HG02642 (cell line): Measurements from ENCODE around the gene TJP2.

Source experiments
- ATAC-seq: cut with Tn5 transposase; IDR thresholded peaks from one replicate; pipeline ENCODE4 v1.9.1; 2021; ENCODE audit warnings: mild to moderate bottlenecking; ENCODE audit not compliant: unreplicated experiment, poor library complexity

The TJP2 gene

GRCh38 chr9:69188975-69189374 lies 14.9 kb downstream of the TJP2 start:
- no peak for ATAC-seq

- peak; percentile 78 for ATAC-seq
These were observed 16.2 kb downstream of the TJP2 start for GRCh38 chr9:69190086-69190862.

DNA sequence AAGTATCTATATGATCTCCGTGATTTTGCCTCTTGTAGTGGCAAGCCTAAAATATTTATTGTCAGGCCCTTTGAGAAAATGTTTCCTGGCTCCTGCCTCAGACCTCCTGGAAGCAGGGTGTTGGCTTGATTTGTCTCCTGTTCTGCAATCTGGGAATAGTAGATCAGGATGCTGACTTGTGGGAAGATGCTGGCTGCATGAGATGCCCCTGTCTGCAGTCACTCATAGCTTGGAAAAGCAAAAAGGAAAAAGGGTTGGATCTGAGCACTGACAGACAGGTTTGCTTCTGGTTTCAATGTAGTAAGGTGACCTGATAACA lies 16.7 kb downstream of the TJP2 start:
- no peak for ATAC-seq

DNA sequence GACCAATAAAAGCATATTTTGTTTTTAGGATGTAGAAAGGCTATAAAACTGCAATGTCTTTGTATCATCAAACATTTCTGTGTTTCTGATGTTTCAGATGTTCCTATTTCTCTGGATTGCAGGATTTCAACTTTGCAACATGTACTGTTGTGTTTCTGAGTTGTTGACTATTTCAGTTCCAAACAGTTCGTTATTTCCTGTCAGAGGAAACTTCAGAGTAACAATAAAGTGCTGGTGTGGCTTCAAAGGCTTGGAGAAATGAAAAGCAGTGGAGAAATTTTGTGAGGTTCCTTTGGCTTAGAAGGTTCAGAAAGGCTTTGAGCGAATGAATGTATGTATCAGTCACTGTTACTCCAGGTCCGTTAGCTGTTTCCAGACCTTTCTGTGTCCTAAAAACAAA lies 17.2 kb downstream of the TJP2 start:
- no peak for ATAC-seq

DNA sequence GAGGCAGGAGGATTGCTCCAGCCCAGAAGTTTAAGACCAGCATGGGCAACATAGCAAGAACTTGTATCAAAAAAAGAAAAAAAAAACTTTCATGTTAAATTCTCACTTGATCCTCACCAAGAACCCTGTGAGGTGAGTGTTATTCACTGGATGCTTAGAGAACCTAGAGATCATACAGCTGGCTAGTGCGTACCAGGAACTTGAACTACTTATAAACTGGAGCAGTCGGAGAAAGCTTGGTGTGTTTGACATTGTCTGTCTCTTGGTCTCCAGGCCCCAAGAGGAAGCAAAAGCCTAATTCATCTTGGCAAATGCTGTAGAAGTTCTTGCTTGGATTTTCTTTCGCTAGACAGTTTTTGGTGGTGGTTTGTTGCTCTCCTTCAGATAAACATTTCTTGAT lies 18.1 kb downstream of the TJP2 start:
- ATAC-seq = no peak

DNA sequence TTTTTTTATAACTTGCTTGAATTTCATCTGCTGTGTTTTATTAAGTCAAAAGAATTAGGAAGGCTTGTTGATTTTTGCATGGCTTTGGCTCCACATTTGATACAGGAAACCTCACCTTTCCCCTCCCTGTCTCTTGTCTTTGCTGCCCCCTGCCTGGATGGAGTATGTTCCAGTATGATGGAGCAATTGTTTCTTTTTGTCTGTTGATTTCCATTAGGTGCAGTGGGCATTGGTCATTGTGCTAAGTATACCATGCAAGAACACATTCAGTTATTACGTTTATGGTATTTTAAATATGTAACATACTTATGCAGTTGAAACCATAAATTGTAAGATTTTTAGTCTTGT lies 19.6 kb downstream of the TJP2 start:
- ATAC-seq = no peak

DNA sequence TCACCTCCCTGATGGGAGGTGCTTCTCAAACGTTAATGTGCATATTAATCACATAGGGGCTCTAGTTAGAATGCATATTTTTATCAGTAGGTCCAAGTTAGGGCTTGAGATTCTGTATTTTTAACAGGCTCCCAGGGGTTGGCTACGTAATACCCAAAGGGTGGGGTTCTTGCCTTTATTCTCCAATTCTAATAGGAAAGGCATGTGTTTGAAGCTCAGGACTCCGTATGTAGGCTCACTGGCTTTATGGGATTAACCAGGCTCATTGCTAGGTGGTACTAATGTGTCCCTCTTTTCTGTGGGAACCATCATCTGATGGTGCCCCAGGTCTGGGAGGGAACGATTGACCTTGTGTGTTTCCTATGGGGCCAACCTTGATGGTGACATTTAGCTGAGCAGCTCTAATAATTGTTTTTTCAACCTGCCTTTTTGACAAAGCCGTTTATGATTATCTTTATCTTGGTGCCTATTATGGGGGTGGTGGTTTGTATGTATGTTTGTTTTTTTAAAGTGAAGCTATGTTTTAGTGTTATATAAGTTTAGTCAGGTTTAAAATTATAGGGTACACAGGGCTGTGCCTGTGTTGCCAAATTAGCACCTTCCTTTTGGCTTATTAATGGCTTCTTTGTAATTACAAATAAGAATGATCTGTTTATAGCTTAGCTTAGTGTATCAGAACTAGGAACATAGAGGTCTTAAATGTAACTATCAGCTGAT lies 20.8 kb downstream of the TJP2 start:
- no peak for ATAC-seq

GRCh38 chr9:69195668-69196067 lies 21.6 kb downstream of the TJP2 start:
- no peak for ATAC-seq

GRCh38 chr9:69197687-69198086 lies 23.6 kb downstream of the TJP2 start:
- ATAC-seq = no peak

GRCh38 chr9:69198521-69199220 lies 24.6 kb downstream of the TJP2 start:
- ATAC-seq = no peak

GRCh38 chr9:69199769-69200470 lies 25.8 kb downstream of the TJP2 start:
- ATAC-seq = no peak

GRCh38 chr9:69202556-69202955 lies 28.5 kb downstream of the TJP2 start:
- ATAC-seq = no peak

GRCh38 chr9:69204326-69204725 lies 30.2 kb downstream of the TJP2 start:
- ATAC-seq = no peak

DNA sequence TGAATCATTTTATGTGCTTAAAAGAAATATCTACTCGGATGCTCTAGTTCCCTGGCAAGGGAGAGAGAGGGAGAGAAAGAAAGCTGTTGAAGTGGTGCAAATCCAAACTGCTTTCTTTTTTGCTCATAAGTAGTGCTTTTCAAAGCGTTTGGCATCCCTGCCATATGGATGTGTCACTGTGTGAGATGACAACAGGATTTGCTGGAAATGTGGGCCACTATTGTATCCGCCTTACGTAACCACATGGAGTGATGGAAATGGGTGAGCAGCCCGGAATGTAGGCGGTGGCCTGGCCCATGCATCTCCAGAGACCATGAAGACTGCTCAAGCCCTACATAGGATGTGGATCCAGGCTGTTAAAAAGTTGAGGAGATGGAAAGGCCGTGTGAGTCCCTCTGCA lies 30.8 kb downstream of the TJP2 start:
- no peak for ATAC-seq

DNA sequence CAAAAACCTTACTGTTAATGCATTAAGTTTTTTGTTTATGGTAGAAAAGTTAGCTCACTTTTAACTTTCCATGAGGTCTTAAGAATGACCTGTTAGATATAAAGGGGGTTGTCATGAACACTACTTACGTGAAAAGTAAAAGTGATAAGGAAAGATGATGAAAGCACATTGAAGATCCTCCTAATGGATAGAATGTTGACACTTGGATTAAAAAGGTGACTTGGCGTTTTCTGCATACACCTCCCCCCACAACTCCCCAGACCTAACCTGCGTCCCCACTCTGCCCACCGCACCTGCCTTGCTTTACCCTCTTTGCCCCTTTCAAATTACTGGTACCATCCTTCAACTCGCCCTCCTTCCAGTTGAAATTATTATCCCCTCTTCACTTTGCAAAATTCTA lies 32.0 kb downstream of the TJP2 start:
- no peak for ATAC-seq

DNA sequence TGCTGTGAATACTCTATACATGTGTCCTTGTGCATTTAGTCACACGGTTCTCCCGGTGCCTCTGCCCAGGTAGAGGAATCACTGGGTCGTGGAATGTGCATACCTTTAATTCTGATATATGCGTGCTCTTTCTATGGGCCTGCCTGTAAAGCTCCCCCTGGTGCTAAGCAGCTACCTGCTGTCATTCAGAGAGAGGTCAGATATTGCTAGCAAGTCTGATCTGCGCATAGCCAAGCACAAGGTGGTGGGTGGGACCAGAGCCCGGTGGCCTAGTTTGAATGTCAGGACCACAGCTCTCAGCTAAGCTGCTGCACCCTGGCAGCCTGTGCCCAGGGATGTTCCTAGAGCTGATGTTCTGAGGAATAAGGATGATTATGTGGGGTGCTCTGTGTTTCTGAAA lies 33.4 kb downstream of the TJP2 start:
- ATAC-seq = no peak

GRCh38 chr9:69211424-69212036 lies 37.5 kb downstream of the TJP2 start:
- ATAC-seq = no peak

DNA sequence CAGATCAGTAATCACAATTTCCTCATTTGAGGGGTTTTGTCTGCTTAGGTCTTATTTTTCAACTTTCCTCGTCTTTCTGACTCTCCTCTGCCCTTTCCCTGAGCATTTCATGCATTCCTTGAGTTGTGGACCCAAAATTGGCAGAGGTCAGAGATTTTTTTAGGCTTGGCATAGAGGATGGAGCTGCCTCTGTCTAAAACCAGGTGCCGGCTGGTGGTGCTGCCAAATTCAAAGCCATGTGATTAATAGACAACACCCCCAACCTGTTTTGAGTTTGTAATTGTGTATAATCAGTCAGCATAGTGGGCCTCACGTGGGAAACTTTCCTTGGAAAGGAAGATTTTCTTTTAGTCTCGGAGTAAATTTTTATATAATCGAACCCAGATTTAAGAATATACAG lies 39.6 kb downstream of the TJP2 start:
- ATAC-seq = no peak

DNA sequence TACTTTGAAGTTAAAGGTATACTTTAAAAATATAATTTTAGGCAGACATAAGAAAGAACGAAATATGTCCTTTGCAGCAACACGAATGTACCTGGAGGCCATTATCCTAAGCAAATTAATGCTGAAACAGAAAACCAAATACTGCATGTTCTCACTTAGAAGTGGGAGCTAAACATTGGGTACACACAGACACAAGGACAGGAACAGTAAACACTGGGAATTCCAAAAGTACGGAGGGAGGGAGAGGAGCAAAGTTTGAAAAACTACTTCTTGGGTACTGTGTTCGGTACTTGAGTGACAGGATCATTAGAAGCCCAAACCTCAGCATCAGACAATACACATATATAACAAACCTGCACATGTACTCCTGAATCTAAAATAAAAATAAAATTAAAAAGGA lies 40.9 kb downstream of the TJP2 start:
- no peak for ATAC-seq

DNA sequence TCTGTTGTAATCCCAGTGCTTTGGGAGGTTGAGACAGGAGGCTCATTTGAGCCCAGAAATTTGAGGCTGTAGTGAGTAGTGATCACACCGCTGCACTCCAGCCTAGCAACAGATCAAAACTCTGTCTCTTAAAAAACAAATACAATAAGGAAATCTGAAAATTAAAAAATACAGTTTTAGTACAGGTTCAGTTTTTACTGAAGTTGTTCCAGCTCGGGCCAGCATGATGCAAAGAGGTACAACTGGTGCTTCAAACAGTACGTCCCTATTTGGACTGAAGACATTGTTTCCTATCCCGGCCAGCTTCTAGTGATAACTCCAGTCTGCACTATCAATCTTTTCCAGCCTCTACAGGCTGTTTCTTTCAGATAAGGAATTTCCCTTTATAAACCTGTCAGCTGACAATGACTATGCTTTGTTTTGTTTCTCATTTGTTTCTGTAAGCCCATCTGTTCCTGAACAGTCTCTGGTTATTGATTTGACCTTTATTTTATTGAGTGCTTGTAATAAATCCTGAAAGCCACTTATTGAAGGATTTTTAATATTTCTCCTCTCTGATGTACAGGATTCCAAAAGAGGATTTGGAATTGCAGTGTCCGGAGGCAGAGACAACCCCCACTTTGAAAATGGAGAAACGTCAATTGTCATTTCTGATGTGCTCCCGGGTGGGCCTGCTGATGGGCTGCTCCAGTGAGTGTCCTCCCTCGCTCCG lies 41.9 kb downstream of the TJP2 start:
- no peak for ATAC-seq
